HepG2 (cell line): ENCODE results near the gene KRT84. TPM values are rescaled to one million over a fixed set of nuclear protein-coding genes. Genes with fewer than 3 reads are reported as not detected.

Experiments
- CCAR2 ChIP-seq: fragments of 200-400 bp; formaldehyde crosslinking; optimal IDR thresholded peaks from 2 replicates; pipeline ENCODE3; 2018; ENCODE audit warnings: low read depth, mild to moderate bottlenecking, low read length, moderate library complexity
- SAP130 ChIP-seq: IDR thresholded peaks from 2 replicates; pipeline ENCODE4 v1.6.1; 2016; ENCODE audit warnings: low read depth
- SRSF4 ChIP-seq: fragments of 200-400 bp; formaldehyde crosslinking; IDR thresholded peaks from one replicate; pipeline ENCODE4 v1.6.1; 2018; ENCODE audit warnings: mild to moderate bottlenecking, low read depth, low read length, moderate library complexity; ENCODE audit not compliant: poor library complexity, severe bottlenecking
- U2AF1 ChIP-seq: fragments of 200-400 bp; formaldehyde crosslinking; optimal IDR thresholded peaks from 2 replicates; pipeline ENCODE3; 2017; ENCODE audit warnings: mild to moderate bottlenecking, low read depth, low read length
- YEATS4 ChIP-seq: sonication (generic); formaldehyde crosslinking; IDR thresholded peaks from 2 replicates; pipeline ENCODE4 v1.4.0; 2020; ENCODE audit warnings: missing genetic modification reagents, borderline replicate concordance
- ZBTB43 ChIP-seq: sonication (generic); formaldehyde crosslinking; conservative IDR thresholded peaks from 2 replicates; pipeline ENCODE4 v1.4.0; 2020; ENCODE audit warnings: missing genetic modification reagents
- ZNF224 ChIP-seq: sonication (generic); formaldehyde crosslinking; IDR thresholded peaks from 2 replicates; pipeline ENCODE4 v1.5.0; 2020; ENCODE audit warnings: mild to moderate bottlenecking, missing genetic modification reagents
- ZNF639 ChIP-seq: conservative IDR thresholded peaks from 2 replicates; pipeline ENCODE4 v1.6.1; 2018; ENCODE audit warnings: missing genetic modification reagents
- ZXDC ChIP-seq: sonication (generic); formaldehyde crosslinking; IDR thresholded peaks from 2 replicates; pipeline ENCODE4 v1.5.0; 2020; ENCODE audit warnings: mild to moderate bottlenecking, missing genetic modification reagents
- polyA plus RNA-seq, 8 experiments: library from polyadenylated mRNA; depleted of rRNA in 3 of 8; stranded (reverse) in 7 of 8; unstranded in 1 of 8; fragments of >200 nt; fragmentation: Illumina TruSeq in 4 of 8; extraction: Trizol in 4 of 8; gene quantifications; 2 replicates each; pipeline versions ENCODE4 v1.2.1 to v1.2.3, GENCODE V29; 2011 to 2016; ENCODE audit warnings: low read depth in 4 of 8, missing spikeins in 1 of 8, mixed read lengths in 1 of 8; ENCODE audit not compliant: insufficient read depth in 1 of 8
- total RNA-seq, 5 experiments: library from RNA; depleted of rRNA; stranded (reverse); fragments of >200 nt; fragmentation: Illumina TruSeq; extraction: Trizol; gene quantifications; 2 replicates each; pipeline ENCODE4 v1.2.3, GENCODE V29; 2016; ENCODE audit warnings: low read depth in 1 of 5

Gene KRT84
- total and polyA plus RNA-seq, 2 of the 13 experiments (the other 11 are each of a cell fraction or from before 2014, with no cell fraction given) = not detected

- no peak for TF ChIP-seq ZXDC (CRISPR knock-in tag)
- no peak for TF ChIP-seq CCAR2
- no peak for TF ChIP-seq SAP130
- TF ChIP-seq ZNF224 = no peak
- TF ChIP-seq U2AF1 = no peak
- TF ChIP-seq ZBTB43 (CRISPR knock-in tag) = no peak
- TF ChIP-seq YEATS4 (CRISPR knock-in tag) = no peak
- TF ChIP-seq ZNF639 = no peak
- TF ChIP-seq SRSF4 = no peak
- TF ChIP-seq, all 625 proteins: peak for 0
These were observed 41.9 kb downstream of the KRT84 start (continued) for GRCh38 chr12:52343550-52343949.
